Hepatocyte (in vitro differentiated cells): ENCODE measurements around the gene ZNF273. TPM values are rescaled to one million over a fixed set of nuclear protein-coding genes. Genes with fewer than 3 reads are reported as not detected.
"Not testable (repeated sequence)": the region's sequence is repeated elsewhere in the genome, so short reads cannot be mapped to it uniquely, and the experiment has no call there.

Source experiments
- DNase-seq: peaks from one replicate; pipeline ENCODE4 v3.0.0-alpha.2; 2016; ENCODE audit warnings: low spot score
- H2AFZ ChIP-seq: fragments of 200-600 bp; sonication (generic); 2 replicates; pipeline ENCODE4 v1.6.0; 2016; ENCODE audit warnings: antibody characterized with exemption, mild to moderate bottlenecking
- H3K27ac ChIP-seq: fragments of 200-600 bp; sonication (generic); 2 replicates; pipeline ENCODE4 v1.5.1; 2016; ENCODE audit warnings: mild to moderate bottlenecking
- H3K27me3 ChIP-seq: fragments of 200-600 bp; sonication (generic); 2 replicates; pipeline ENCODE4 v1.6.1; 2016
- H3K36me3 ChIP-seq: fragments of 200-600 bp; sonication (generic); replicated peaks from 2 replicates; pipeline ENCODE4 v1.5.1; 2016; ENCODE audit warnings: low read depth; ENCODE audit not compliant: insufficient read depth
- H3K4me1 ChIP-seq: fragments of 200-600 bp; sonication (generic); 2 replicates; pipeline ENCODE4 v1.5.1; 2016; ENCODE audit warnings: mild to moderate bottlenecking, moderate library complexity; ENCODE audit not compliant: insufficient read depth
- H3K4me2 ChIP-seq: fragments of 200-600 bp; sonication (generic); 2 replicates; pipeline ENCODE4 v1.6.0; 2016
- H3K4me3 ChIP-seq: fragments of 200-600 bp; sonication (generic); 2 replicates; pipeline ENCODE4 v1.5.1; 2016; ENCODE audit warnings: mild to moderate bottlenecking
- H3K79me2 ChIP-seq: fragments of 200-600 bp; sonication (generic); 2 replicates; pipeline ENCODE4 v1.6.0; 2017; ENCODE audit warnings: mild to moderate bottlenecking
- H3K9me2 ChIP-seq: fragments of 200-600 bp; sonication (generic); replicated peaks from 2 replicates; pipeline ENCODE4 v1.6.0; 2017; ENCODE audit warnings: mild to moderate bottlenecking; ENCODE audit not compliant: insufficient read depth
- H3K9me3 ChIP-seq: fragments of 200-600 bp; sonication (generic); 2 replicates; pipeline ENCODE4 v1.5.1; 2016; ENCODE audit warnings: low read depth, mild to moderate bottlenecking
- H4K20me1 ChIP-seq: fragments of 200-600 bp; sonication (generic); 2 replicates; pipeline ENCODE4 v1.6.0; 2016; ENCODE audit warnings: mild to moderate bottlenecking; ENCODE audit not compliant: insufficient read depth, poor library complexity, severe bottlenecking
- EZH2 ChIP-seq: fragments of 200-600 bp; sonication (generic); IDR thresholded peaks from 2 replicates; pipeline ENCODE4 v1.6.1; 2016; ENCODE audit warnings: antibody characterized with exemption, mild to moderate bottlenecking, borderline replicate concordance
- EZH2phosphoT487 ChIP-seq: fragments of 200-600 bp; sonication (generic); IDR thresholded peaks from one replicate; pipeline ENCODE4 v1.6.1; 2018; ENCODE audit warnings: antibody characterized with exemption, mild to moderate bottlenecking, low read depth, moderate library complexity; ENCODE audit not compliant: unreplicated experiment, severe bottlenecking
- WGBS: methylation state at CpG from one replicate; pipeline ENCODE4 v1.1.6; 2016; ENCODE audit warnings: low lambda C conversion rate; ENCODE audit errors: missing lambda C conversion rate; 5-methylcytosine and 5-hydroxymethylcytosine counted together
- polyA plus RNA-seq: library from polyadenylated mRNA; unstranded; fragments of >200 nt; fragmentation: Nextera tagmentation; extraction: Ambion mirVana; gene quantifications from 2 replicates; pipeline ENCODE4 v1.2.1, GENCODE V29; 2016
- total RNA-seq: library from RNA; depleted of rRNA; stranded (reverse); fragments of >200 nt; gene quantifications from 2 replicates; pipeline ENCODE4 v1.2.3, GENCODE V29; 2014
- TF ChIP-seq, protein P1 (sequence below): fragments of 200-600 bp; sonication (generic); IDR thresholded peaks from 2 replicates; pipeline ENCODE4 v1.5.1; 2016; ENCODE audit warnings: antibody characterized with exemption, mild to moderate bottlenecking; ENCODE audit not compliant: poor library complexity

Gene ZNF273
- total and polyA plus RNA-seq, 2 experiments from 2014 or later, result 4.1 to 4.9 TPM

DNA sequence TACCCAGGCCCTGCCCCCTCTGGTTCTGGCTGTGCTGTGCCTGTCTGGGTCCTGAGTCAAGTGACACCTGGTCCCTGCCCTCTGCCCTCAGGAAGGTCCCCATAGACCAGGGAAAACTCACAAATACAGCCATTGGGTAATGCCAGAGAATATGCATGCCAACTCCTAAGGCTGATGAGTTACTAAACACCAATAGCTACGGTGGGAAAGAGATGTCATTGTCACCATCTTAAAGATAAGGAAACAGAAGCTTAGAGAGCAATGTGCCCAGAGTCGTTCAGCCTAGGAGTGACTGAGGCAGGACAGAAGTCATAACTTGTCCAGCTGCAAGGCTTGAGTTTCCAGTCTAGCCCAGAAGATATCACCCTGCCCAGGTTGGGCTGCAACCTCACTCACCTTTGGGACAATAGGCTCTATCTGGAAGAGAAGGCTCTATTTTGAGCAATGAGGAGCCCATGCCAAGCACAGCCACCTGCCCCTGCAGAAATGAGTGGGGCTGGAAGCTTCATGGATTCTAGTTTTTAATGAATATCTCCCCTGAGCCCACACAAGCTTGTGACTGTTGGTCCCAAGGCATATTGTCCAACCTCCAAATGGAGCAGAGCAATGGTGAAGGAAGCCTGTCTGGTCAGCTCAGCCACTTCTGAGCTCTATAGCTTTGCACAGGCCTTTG lies 42.6 kb downstream of the ZNF273 start:
- no peaks in the 10 kb centered on the region for H3K9me2 ChIP-seq
- peaks cover 4% of the 10 kb centered on the region for H3K4me1 ChIP-seq
- no peak overlapping the region for H3K27ac ChIP-seq
- H4K20me1 ChIP-seq, result no peaks in the 10 kb centered on the region
- TF ChIP-seq EZH2 (no peak), EZH2phosphoT487 (no peak)
- TF ChIP-seq, protein P1, sequence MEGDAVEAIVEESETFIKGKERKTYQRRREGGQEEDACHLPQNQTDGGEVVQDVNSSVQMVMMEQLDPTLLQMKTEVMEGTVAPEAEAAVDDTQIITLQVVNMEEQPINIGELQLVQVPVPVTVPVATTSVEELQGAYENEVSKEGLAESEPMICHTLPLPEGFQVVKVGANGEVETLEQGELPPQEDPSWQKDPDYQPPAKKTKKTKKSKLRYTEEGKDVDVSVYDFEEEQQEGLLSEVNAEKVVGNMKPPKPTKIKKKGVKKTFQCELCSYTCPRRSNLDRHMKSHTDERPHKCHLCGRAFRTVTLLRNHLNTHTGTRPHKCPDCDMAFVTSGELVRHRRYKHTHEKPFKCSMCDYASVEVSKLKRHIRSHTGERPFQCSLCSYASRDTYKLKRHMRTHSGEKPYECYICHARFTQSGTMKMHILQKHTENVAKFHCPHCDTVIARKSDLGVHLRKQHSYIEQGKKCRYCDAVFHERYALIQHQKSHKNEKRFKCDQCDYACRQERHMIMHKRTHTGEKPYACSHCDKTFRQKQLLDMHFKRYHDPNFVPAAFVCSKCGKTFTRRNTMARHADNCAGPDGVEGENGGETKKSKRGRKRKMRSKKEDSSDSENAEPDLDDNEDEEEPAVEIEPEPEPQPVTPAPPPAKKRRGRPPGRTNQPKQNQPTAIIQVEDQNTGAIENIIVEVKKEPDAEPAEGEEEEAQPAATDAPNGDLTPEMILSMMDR, result no peak
- DNase-seq, result no peak
- H3K9me3 ChIP-seq, result no peaks in the 10 kb centered on the region
- H3K79me2 ChIP-seq, result no peaks in the 10 kb centered on the region
- H3K4me2 ChIP-seq, result no peak overlapping the region
- 39% methylated on average over 2 of the region's 2 CpGs for WGBS
- no peaks in the 10 kb centered on the region for H3K36me3 ChIP-seq
- no peak overlapping the region for H3K4me3 ChIP-seq
- peaks cover 32% of the 10 kb centered on the region for H3K27me3 ChIP-seq
- no peak overlapping the region for H2AFZ ChIP-seq

DNA sequence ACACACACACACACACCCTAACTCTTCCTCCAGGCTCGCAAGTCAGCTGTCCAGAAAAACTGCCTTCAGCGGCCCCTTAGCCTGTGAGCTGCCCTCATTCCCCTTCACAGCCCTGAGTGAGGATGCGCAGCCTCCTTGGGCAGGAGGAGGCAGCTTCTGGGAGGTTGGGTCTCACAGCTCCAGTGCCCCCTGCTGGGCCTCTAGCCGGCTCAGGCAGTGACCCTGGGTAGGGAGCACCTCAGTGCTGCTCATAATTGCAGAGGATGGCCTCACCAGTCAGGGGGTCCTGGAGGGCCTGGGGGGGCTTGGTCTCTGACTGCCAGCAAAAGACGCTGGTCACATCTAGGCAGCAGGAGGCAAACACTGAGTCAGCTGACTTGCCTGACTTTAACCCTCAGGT lies 43.7 kb downstream of the ZNF273 start:
- peaks cover 32% of the 10 kb centered on the region for H3K27me3 ChIP-seq

DNA sequence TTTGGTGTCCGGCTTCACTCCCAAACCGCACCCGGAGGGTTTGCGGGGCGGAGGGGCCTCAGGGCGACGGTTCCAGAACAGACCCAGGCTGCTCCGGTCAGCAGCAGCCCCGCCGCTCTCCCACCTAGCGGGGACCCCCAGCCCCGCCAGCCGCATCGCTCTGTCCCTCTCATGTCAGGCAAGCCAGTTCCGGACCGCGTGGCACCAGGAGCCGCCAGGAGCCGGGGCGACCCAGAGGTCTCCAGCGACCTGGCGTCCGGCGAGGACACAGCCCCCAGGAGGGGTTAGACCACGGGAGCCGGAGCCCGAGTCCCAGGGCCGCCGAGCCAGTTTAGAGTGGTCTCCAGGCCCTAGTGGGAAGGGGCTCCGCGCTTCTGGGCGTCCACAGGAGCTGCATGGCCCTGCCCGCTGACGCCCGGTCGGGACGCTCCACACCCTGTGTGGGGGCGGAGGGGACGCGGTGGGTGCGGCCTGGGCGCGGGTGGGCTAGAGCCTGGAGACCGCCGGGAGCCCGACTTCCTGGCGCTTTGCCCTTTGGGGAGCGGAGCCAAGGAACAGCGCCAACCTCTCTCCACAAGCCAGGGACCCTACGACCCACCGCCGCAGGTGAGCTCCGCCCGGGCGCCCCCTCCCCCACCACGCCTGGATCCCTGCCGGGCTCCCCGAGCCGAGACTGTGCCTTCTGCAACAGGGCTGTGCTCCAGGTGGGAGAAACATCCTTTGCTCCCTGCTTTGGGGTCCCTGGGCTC lies 44.4 kb downstream of the ZNF273 start:
- 10% methylated on average over 36 of the region's 59 CpGs for whole genome bisulfite sequencing

More for the DNA sequence above, 43.7 kb downstream of the ZNF273 start:
- Histone ChIP-seq H3K9me3 (no peaks in the 10 kb centered on the region), H3K27ac (no peak overlapping the region), H3K9me2 (no peaks in the 10 kb centered on the region), H3K4me2 (peak overlapping the region; percentile 99), H4K20me1 (no peaks in the 10 kb centered on the region), H3K36me3 (no peaks in the 10 kb centered on the region), H3K4me3 (no peak overlapping the region), H3K4me1 (peaks cover 4% of the 10 kb centered on the region), H3K79me2 (no peaks in the 10 kb centered on the region), H2AFZ (peak overlapping the region; percentile 68)
- WGBS, result 47% methylated on average over 5 of the region's 5 CpGs
- no peak for TF ChIP-seq EZH2phosphoT487
- TF ChIP-seq, protein P1, result peak; percentile 25
- peak; percentile 30 for DNase-seq

DNA sequence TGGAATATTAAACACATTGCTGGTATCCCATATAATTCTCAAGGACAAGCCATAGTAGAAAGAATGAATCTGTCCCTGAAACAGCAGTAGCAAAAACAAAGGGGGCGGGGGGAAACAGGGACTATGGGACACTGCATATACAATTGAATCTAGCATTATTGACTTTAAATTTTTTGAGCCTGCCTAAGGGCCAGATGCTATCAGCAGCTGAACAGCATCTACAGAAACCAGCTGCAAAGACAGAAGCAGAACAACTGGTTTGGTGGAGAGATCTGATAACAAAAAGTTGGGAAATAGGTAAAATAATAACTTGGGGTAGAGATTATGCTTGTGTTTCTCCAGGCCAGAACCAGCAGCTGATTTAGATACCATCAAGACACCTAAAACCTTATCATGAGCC lies 45.7 kb downstream of the ZNF273 start:
- H2AFZ ChIP-seq, H3K9me2 ChIP-seq, H3K4me3 ChIP-seq, H3K36me3 ChIP-seq, DNase-seq, H3K4me2 ChIP-seq, H3K79me2 ChIP-seq, H3K4me1 ChIP-seq, H3K27ac ChIP-seq, H4K20me1 ChIP-seq, H3K9me3 ChIP-seq: not testable (repeated sequence)
- 83% methylated on average over 1 of the region's 1 CpG for WGBS
- peaks cover 32% of the 10 kb centered on the region for H3K27me3 ChIP-seq

More for the DNA sequence above, 44.4 kb downstream of the ZNF273 start:
- H4K20me1 ChIP-seq, result no peaks in the 10 kb centered on the region
- DNase-seq, result peak; percentile 43
- no peaks in the 10 kb centered on the region for H3K9me3 ChIP-seq
- H3K36me3 ChIP-seq, result no peaks in the 10 kb centered on the region
- no peaks in the 10 kb centered on the region for H3K9me2 ChIP-seq
- no peaks in the 10 kb centered on the region for H3K79me2 ChIP-seq
- peaks cover 32% of the 10 kb centered on the region for H3K27me3 ChIP-seq
- peaks cover 4% of the 10 kb centered on the region for H3K4me1 ChIP-seq
- no peak overlapping the region for H3K27ac ChIP-seq
- peak overlapping the region; percentile 99 for H3K4me2 ChIP-seq
- peak overlapping the region; percentile 68 for H2AFZ ChIP-seq
- peak overlapping the region; percentile 26 for H3K4me3 ChIP-seq
- TF ChIP-seq EZH2, result peak; percentile 38
- TF ChIP-seq EZH2phosphoT487, result no peak
- TF ChIP-seq, protein P1, result no peak

DNA sequence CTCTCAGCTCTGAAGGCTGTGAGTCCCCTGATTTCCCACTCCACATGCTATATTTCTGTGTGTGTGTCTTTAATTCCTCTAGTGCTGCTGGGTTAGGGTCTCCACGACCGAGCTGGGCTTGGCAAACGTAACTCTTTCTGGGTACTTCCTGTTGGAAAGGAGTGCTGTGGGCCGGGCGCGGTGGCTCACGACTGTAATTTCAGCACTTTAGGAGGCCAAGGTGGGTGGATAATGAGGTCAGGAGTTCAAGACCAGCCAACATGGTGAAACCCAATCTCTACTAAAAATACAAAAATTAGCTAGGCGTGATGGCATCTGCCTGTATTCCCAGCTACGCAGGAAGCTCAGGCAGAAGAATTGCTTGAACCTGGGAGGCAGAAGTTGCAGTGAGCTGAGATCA lies 47.6 kb downstream of the ZNF273 start:
- not testable (repeated sequence) for H4K20me1 ChIP-seq, H3K9me3 ChIP-seq, H3K27ac ChIP-seq, H3K4me3 ChIP-seq, H2AFZ ChIP-seq, H3K79me2 ChIP-seq, H3K4me1 ChIP-seq, H3K4me2 ChIP-seq, H3K9me2 ChIP-seq, H3K36me3 ChIP-seq, DNase-seq
- 77% methylated on average over 9 of the region's 9 CpGs for WGBS
- peaks cover 28% of the 10 kb centered on the region for H3K27me3 ChIP-seq
